Glutamatergic neuron (in vitro differentiated cells): ENCODE measurements around the gene STRBP. TPM values are rescaled to one million over a fixed set of nuclear protein-coding genes. Genes with fewer than 3 reads are reported as not detected.
"Not testable (repeated sequence)": the region's sequence is repeated elsewhere in the genome, so short reads cannot be mapped to it uniquely, and the experiment has no call there.

Experiments used
- DNase-seq: peaks from one replicate; pipeline ENCODE4 v3.0.0; 2022
- H3K27ac Mint-ChIP-seq: one replicate; pipeline ENCODE4 v1.8.0; 2020; ENCODE audit warnings: mild to moderate bottlenecking, mixed read lengths, inconsistent platforms; ENCODE audit not compliant: unreplicated experiment
- H3K27me3 Mint-ChIP-seq: one replicate; pipeline ENCODE4 v1.8.0; 2020; ENCODE audit warnings: mild to moderate bottlenecking, moderate library complexity, mixed read lengths, inconsistent platforms; ENCODE audit not compliant: unreplicated experiment
- H3K36me3 Mint-ChIP-seq: one replicate; pipeline ENCODE4 v1.8.0; 2020; ENCODE audit warnings: mild to moderate bottlenecking, mixed read lengths, inconsistent platforms; ENCODE audit not compliant: unreplicated experiment
- H3K4me1 Mint-ChIP-seq: one replicate; pipeline ENCODE4 v1.8.0; 2020; ENCODE audit warnings: mild to moderate bottlenecking, low read depth, mixed read lengths, inconsistent platforms; ENCODE audit not compliant: unreplicated experiment
- H3K4me3 Mint-ChIP-seq: one replicate; pipeline ENCODE4 v1.8.0; 2020; ENCODE audit warnings: mild to moderate bottlenecking, mixed read lengths, inconsistent platforms; ENCODE audit not compliant: unreplicated experiment
- H3K9me3 Mint-ChIP-seq: one replicate; pipeline ENCODE4 v1.8.0; 2020; ENCODE audit warnings: mild to moderate bottlenecking, moderate library complexity, mixed read lengths, inconsistent platforms; ENCODE audit not compliant: unreplicated experiment
- total RNA-seq: library from RNA; stranded (reverse); fragmentation: NEBNext Ultra II Directional; extraction: Animal tissue kit (Norgen Biotek cat#: 25700); gene quantifications from one replicate; pipeline ENCODE4 v1.2.1, GENCODE V29; 2021; ENCODE audit not compliant: unreplicated experiment
- TF ChIP-seq, protein P1 (sequence below): fragments of 200-600 bp; sonication (generic); IDR thresholded peaks from one replicate; pipeline ENCODE4 v1.5.0; 2021; ENCODE audit not compliant: partially characterized antibody, unreplicated experiment

Gene STRBP
- total RNA-seq, 1 donor from 2014 or later, result 111 TPM

DNA sequence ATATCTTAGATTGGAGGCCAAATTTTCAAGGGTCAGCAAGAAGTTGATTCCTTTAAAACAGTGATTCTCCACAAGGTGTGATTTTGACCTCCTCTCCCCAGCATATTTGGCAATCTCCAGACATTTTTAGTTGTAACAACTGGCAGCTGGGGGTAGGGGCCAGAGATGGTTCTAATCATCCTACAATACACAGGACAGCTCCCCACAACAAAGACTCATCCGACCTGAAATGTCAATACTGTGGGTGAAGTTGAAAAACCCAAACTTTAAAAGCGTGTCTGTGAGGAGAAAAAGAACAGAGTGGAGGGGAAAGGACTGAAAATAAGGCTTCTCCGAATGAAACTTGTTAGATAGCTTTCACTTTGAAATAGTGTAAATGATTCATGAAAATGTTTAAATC is 10.0 kb upstream of the STRBP start:
- no peaks in the 10 kb centered on the region for H3K4me1 Mint-ChIP-seq
- H3K27me3 Mint-ChIP-seq, result no peaks in the 10 kb centered on the region
- peaks cover 5% of the 10 kb centered on the region for H3K36me3 Mint-ChIP-seq
- no peak overlapping the region for H3K27ac Mint-ChIP-seq
- TF ChIP-seq, protein P1, sequence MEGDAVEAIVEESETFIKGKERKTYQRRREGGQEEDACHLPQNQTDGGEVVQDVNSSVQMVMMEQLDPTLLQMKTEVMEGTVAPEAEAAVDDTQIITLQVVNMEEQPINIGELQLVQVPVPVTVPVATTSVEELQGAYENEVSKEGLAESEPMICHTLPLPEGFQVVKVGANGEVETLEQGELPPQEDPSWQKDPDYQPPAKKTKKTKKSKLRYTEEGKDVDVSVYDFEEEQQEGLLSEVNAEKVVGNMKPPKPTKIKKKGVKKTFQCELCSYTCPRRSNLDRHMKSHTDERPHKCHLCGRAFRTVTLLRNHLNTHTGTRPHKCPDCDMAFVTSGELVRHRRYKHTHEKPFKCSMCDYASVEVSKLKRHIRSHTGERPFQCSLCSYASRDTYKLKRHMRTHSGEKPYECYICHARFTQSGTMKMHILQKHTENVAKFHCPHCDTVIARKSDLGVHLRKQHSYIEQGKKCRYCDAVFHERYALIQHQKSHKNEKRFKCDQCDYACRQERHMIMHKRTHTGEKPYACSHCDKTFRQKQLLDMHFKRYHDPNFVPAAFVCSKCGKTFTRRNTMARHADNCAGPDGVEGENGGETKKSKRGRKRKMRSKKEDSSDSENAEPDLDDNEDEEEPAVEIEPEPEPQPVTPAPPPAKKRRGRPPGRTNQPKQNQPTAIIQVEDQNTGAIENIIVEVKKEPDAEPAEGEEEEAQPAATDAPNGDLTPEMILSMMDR, result no peak
- no peak for DNase-seq
- no peak overlapping the region for H3K4me3 Mint-ChIP-seq
- no peaks in the 10 kb centered on the region for H3K9me3 Mint-ChIP-seq

DNA sequence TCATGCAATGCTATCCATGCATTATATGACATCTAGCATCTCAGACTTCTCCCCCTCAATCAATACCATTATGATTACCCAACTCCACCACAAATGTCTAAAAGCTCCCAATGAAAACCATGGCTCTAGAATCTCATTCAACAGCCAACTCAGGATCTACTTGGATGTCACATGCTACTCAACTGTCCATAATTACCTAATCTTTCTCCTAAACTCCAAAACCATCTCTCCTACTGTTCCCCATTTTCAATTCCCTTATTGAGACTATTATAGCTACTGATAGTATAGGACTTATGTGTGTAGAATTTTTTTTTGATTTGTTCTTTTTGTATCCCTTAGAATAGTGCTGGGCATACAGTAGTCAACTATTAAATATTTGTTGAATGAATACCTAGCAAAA is 8.2 kb upstream of the STRBP start:
- Mint-ChIP-seq H3K9me3 (no peaks in the 10 kb centered on the region), H3K4me1 (no peaks in the 10 kb centered on the region), H3K36me3 (peaks cover 5% of the 10 kb centered on the region), H3K27me3 (no peaks in the 10 kb centered on the region), H3K4me3 (no peak overlapping the region), H3K27ac (no peak overlapping the region)
- TF ChIP-seq, protein P1, result no peak
- no peak for DNase-seq

DNA sequence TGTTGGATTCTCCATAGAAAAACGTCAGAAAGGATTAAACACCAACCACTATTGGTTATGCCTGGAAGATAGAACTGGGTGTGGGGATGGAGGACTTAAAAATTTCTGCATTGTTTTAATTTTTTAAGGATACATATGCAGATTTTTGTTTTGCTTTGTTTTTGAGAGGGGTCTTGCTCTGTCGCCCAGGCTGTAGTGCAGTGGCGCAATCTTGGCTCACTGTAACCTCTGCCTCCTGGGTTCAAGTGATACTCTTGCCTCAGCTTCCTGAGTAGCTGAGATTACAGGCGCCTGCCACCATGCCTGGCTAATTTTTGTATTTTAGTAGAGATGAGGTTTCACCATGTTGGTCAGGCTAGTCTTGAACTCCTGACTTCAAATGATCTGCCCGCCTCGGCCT is 2.7 kb upstream of the STRBP start:
- H3K36me3 Mint-ChIP-seq, H3K4me3 Mint-ChIP-seq, H3K9me3 Mint-ChIP-seq, H3K27me3 Mint-ChIP-seq, DNase-seq, H3K27ac Mint-ChIP-seq: not testable (repeated sequence)
- H3K4me1 Mint-ChIP-seq, result peaks cover 15% of the 10 kb centered on the region

DNA sequence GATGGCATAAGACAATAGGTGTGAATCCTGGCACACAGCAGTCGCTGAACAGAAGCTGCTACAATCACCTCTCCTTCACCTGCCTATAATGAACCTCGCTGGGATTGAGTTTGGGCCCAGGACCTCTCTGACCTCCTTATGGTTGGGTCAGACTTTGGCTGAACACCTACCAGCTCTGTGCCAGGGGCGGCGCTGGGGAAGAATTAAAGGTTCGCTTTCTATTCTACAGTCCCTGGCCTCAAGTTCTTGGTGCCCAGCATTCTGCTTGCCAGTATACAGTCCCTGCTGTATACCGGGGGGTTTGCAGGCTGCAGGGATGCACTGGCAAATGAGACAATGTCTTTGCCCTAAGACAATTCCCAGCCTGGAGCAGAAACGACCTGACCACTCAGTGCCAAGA is 895 bp upstream of the STRBP start:
- peak overlapping the region; percentile 22 for H3K27ac Mint-ChIP-seq
- TF ChIP-seq, protein P1, result no peak
- peak overlapping the region; percentile 59 for H3K4me3 Mint-ChIP-seq
- peaks cover 4% of the 10 kb centered on the region for H3K27me3 Mint-ChIP-seq
- DNase-seq, result no peak
- H3K36me3 Mint-ChIP-seq, result no peaks in the 10 kb centered on the region
- H3K9me3 Mint-ChIP-seq, result peaks cover 6% of the 10 kb centered on the region
- H3K4me1 Mint-ChIP-seq, result peaks cover 31% of the 10 kb centered on the region

DNA sequence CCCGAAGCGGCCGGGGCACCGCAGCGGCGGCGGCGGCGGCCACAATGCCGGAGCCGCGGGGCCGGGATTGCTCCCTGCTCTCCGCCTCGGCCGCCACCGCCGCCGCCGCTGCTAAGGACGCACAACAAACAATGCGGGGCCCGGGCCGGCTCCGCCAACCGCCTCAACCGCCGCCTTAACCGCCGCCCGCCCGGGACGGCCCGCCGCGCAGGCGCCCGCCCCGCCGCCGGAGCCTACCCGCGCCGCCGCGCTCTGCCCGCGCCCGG is 254 bp downstream of the STRBP start:
- TF ChIP-seq, protein P1, result no peak
- Mint-ChIP-seq H3K4me1 (peaks cover 35% of the 10 kb centered on the region), H3K4me3 (no peak overlapping the region), H3K9me3 (peaks cover 6% of the 10 kb centered on the region), H3K36me3 (no peaks in the 10 kb centered on the region), H3K27ac (no peak overlapping the region), H3K27me3 (peaks cover 4% of the 10 kb centered on the region)
- no peak for DNase-seq
